ENCODE results near the gene CDH22.

CDH22 gene

GRCh38 chr20:46196990-46197389 lies 111.3 kb downstream of the CDH22 start:
- no peak overlapping the region for H3K4me3 ChIP-seq (ENCODE audit: severe bottlenecking)

GRCh38 chr20:46195264-46196036 lies 112.8 kb downstream of the CDH22 start:
- no peaks in the 10 kb centered on the region for H3K4me1 ChIP-seq (ENCODE audit: insufficient read depth, poor library complexity, severe bottlenecking)
- H3K27me3 ChIP-seq (ENCODE audit: insufficient read depth, poor library complexity, severe bottlenecking) = no peaks in the 10 kb centered on the region
- TF ChIP-seq, protein P1, sequence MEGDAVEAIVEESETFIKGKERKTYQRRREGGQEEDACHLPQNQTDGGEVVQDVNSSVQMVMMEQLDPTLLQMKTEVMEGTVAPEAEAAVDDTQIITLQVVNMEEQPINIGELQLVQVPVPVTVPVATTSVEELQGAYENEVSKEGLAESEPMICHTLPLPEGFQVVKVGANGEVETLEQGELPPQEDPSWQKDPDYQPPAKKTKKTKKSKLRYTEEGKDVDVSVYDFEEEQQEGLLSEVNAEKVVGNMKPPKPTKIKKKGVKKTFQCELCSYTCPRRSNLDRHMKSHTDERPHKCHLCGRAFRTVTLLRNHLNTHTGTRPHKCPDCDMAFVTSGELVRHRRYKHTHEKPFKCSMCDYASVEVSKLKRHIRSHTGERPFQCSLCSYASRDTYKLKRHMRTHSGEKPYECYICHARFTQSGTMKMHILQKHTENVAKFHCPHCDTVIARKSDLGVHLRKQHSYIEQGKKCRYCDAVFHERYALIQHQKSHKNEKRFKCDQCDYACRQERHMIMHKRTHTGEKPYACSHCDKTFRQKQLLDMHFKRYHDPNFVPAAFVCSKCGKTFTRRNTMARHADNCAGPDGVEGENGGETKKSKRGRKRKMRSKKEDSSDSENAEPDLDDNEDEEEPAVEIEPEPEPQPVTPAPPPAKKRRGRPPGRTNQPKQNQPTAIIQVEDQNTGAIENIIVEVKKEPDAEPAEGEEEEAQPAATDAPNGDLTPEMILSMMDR (IDR thresholded peaks at IDR 0.05; ENCODE audit: poor library complexity, severe bottlenecking) = no peak
- H3K9me3 ChIP-seq (ENCODE audit: severe bottlenecking) = no peaks in the 10 kb centered on the region
- no peak for DNase-seq (ENCODE audit: low spot score)
- no peak overlapping the region for H3K4me3 ChIP-seq (ENCODE audit: severe bottlenecking)
- ATAC-seq (ENCODE audit: low read depth) = no peak
- no peaks in the 10 kb centered on the region for H3K36me3 ChIP-seq (ENCODE audit: low read depth)
- no peak overlapping the region for H3K27ac ChIP-seq (ENCODE audit: poor library complexity, severe bottlenecking)

More at GRCh38 chr20:46196990-46197389, 111.3 kb downstream of the CDH22 start:
- DNase-seq (ENCODE audit: low spot score) (no peak), ATAC-seq (ENCODE audit: low read depth) (no peak)
- H3K27ac ChIP-seq (ENCODE audit: poor library complexity, severe bottlenecking) = no peak overlapping the region
- TF ChIP-seq, protein P1 (IDR thresholded peaks at IDR 0.05; ENCODE audit: poor library complexity, severe bottlenecking) = no peak
- no peaks in the 10 kb centered on the region for H3K9me3 ChIP-seq (ENCODE audit: severe bottlenecking)
- no peaks in the 10 kb centered on the region for H3K36me3 ChIP-seq (ENCODE audit: low read depth)
- H3K4me1 ChIP-seq (ENCODE audit: insufficient read depth, poor library complexity, severe bottlenecking) = no peaks in the 10 kb centered on the region
- no peaks in the 10 kb centered on the region for H3K27me3 ChIP-seq (ENCODE audit: insufficient read depth, poor library complexity, severe bottlenecking)

DNA sequence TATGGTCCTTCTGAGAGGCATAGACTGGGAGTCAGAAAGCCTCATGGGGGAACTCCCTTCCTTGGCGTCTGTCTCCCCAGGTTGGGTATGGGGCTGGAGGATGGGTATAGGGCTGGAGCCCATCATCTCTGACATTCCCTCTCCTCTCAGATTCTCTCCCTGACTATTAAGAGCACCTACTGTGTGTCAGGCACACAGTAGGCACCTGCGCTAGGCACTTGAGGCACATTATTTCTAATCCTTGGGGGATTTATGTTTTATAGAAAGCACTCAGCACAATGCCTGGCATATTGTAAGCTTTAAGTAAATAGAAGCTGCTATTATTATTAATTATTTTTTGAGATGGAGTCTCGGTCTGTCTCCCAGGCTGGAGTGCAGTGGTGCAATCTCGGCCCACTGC lies 113.9 kb downstream of the CDH22 start:
- no peak for ATAC-seq (ENCODE audit: low read depth)
- TF ChIP-seq, protein P1 (IDR thresholded peaks at IDR 0.05; ENCODE audit: poor library complexity, severe bottlenecking) = no peak
- H3K9me3 ChIP-seq (ENCODE audit: severe bottlenecking) = no peaks in the 10 kb centered on the region

GRCh38 chr20:46192376-46192944 lies 115.8 kb downstream of the CDH22 start:
- no peaks in the 10 kb centered on the region for H3K4me1 ChIP-seq (ENCODE audit: insufficient read depth, poor library complexity, severe bottlenecking)
- no peaks in the 10 kb centered on the region for H3K36me3 ChIP-seq (ENCODE audit: low read depth)
- H3K9me3 ChIP-seq (ENCODE audit: severe bottlenecking) = no peaks in the 10 kb centered on the region
- H3K4me3 ChIP-seq (ENCODE audit: severe bottlenecking) = no peak overlapping the region
- no peak for DNase-seq (ENCODE audit: low spot score)
- no peaks in the 10 kb centered on the region for H3K27me3 ChIP-seq (ENCODE audit: insufficient read depth, poor library complexity, severe bottlenecking)
- no peak for ATAC-seq (ENCODE audit: low read depth)
- no peak overlapping the region for H3K27ac ChIP-seq (ENCODE audit: poor library complexity, severe bottlenecking)
- TF ChIP-seq, protein P1 (IDR thresholded peaks at IDR 0.05; ENCODE audit: poor library complexity, severe bottlenecking) = no peak

More for the DNA sequence above, 113.9 kb downstream of the CDH22 start:
- no peak overlapping the region for H3K4me3 ChIP-seq (ENCODE audit: severe bottlenecking)
- no peaks in the 10 kb centered on the region for H3K27me3 ChIP-seq (ENCODE audit: insufficient read depth, poor library complexity, severe bottlenecking)
- DNase-seq (ENCODE audit: low spot score) = no peak
- H3K27ac ChIP-seq (ENCODE audit: poor library complexity, severe bottlenecking) = no peak overlapping the region
- H3K36me3 ChIP-seq (ENCODE audit: low read depth) = no peaks in the 10 kb centered on the region
- no peaks in the 10 kb centered on the region for H3K4me1 ChIP-seq (ENCODE audit: insufficient read depth, poor library complexity, severe bottlenecking)

DNA sequence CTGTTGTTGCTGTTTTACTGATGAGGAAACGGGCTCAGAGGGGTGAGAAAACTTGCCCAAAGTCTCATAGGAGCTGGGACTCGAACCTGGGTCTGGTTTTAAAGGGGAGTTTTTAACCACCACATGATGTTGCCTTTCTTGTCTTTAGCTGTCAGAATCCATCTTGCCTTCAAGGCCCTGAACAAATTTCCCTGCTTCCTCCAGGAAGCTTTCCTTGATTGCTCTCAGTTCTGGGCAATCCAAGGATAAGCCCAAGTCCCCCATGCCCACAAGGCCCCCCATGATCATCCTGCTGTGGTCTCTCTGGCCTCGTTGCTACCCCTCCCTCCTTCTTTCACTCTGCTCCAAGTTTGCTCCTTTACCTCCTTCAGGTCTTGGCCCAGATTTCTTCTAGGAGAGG lies 116.7 kb downstream of the CDH22 start:
- Histone ChIP-seq H3K4me3 (ENCODE audit: severe bottlenecking) (no peak overlapping the region), H3K36me3 (ENCODE audit: low read depth) (no peaks in the 10 kb centered on the region), H3K4me1 (ENCODE audit: insufficient read depth, poor library complexity, severe bottlenecking) (no peaks in the 10 kb centered on the region), H3K27me3 (ENCODE audit: insufficient read depth, poor library complexity, severe bottlenecking) (no peaks in the 10 kb centered on the region), H3K9me3 (ENCODE audit: severe bottlenecking) (no peaks in the 10 kb centered on the region), H3K27ac (ENCODE audit: poor library complexity, severe bottlenecking) (no peak overlapping the region)
- DNase-seq (ENCODE audit: low spot score) = no peak
- TF ChIP-seq, protein P1 (IDR thresholded peaks at IDR 0.05; ENCODE audit: poor library complexity, severe bottlenecking) = no peak
- ATAC-seq (ENCODE audit: low read depth) = no peak
